Medulla oblongata (tissue), 1 donor: ENCODE results near the gene TRAPPC3.

Source experiments
- DNase-seq: peaks from one replicate; pipeline ENCODE4 v3.0.0-alpha.2; 2015; ENCODE audit errors: extremely low spot score

Gene TRAPPC3

DNA sequence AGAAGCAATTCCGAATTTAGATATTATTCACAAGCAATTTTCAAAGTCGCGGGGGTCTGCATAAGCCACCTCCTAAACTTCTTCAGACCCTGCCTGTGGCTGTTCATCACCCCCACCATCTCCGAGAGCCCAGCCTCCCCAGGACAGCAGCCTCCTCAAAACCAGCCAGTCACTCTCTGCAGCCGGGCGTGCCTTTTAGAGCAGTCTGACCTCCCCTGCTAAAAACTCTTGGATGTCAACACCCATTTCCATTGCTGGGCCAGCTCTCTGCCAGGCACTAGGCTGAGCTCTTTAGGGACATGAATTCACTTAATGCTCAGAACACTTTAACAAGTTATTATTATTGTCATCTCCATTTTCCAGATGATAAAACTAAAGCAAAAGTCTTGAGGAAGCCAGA, 48.9 kb downstream of the TRAPPC3 start:
- DNase-seq: no peak

DNA sequence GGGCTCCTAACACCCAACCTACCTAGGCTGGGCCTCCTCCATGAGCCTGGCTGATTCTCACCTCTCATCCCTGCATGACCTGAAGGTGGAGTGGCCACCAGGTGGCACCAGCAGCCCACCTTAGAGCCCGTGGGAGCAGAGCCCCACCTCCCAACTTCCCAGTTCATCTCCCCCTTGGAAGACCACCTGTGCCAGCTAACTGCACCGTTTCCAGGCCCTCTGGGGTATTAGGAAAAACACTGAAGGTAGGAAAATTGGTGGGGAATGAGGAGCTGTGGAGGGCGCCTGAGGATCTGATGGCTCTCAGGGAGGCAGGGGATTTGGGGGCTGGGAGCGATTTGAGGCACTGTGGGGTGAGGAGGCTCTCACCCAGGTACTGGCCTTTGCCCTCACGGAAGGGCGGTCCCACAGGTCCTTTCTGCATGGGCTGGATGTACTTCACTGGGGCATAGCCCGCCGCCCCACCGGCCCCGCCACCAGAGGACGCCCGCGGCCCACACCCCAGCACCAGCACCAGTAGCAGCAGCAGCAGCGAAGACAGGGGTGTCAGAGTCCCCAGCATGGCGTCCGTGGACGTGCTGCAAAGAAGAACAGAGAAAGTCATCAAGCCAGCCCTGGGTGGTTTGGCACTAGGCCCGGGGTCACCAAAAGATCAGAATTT, 49.5 kb downstream of the TRAPPC3 start:
- peak; percentile 78 for DNase-seq

DNA sequence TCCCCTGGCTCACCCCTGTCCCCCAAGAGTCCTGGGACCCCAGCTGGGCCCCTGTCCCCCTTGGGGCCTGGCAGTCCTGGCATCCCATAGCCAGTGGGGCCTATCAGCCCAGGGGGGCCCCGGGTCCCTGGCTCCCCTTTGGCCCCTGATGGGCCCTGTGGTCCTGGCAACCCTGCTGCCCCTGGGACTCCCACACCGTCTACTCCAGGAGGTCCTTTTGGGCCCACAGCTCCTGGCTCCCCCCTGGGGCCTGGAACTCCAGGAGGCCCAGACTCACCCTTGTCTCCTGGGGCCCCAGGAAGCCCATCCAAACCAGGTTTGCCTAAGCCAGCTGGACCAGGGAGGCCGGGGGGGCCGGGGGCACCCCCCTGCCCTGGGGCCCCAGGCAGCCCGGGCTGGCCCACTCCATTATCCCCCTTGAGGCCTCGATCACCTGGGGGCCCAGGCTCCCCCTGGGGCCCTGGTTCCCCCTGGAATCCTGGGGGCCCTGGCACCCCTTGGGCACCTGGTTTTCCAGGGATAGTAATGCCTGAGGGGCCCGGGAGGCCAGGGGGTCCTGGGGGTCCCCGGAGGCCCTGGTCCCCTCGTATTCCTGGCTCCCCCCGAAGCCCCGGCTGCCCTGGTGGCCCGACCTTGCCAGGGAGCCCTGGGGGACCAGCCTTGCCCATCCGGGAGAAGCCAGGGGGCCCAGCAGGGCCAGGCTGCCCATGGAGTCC, 50.5 kb downstream of the TRAPPC3 start:
- no peak for DNase-seq

DNA sequence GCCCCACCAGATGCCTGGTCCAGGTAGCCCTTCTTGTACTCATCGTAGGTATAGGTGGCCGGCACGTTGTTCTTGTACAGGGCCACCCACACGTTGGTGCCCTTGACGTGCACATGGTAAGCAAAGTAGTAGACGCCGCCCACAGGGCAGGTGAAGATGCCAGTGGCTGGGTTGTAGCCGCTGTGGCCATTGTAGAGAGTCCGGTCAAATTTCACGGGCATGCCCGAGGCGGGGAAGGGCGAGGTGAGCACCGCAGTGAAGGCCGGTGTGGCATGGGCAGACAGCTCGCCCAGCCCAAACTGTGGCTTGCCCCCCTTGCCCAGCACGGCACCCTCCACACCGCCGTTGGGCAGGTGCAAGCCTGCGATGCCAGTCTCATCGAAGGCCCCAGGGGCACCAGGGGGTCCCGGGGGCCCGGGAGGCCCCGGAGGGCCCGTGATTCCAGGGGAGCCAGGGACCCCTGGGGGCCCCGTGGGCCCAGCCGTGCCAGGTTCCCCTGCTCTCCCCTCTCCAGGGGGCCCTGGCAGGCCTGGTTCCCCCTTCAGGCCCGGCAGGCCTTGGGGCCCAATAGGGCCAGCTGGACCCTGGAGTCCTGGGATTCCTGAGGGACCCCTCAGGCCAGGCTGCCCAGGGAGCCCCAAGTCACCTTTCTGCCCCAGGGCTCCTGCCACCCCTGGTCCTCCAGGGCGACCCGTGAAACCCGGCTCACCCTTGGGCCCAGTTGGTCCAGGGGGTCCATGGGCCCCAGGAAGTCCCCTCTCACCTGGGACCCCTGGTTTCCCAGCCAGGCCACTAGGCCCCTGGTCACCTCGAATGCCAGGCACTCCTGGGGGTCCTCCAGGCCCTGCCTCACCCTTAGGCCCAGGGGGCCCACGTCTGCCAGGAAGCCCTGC, 51.3 kb downstream of the TRAPPC3 start:
- no peak for DNase-seq

DNA sequence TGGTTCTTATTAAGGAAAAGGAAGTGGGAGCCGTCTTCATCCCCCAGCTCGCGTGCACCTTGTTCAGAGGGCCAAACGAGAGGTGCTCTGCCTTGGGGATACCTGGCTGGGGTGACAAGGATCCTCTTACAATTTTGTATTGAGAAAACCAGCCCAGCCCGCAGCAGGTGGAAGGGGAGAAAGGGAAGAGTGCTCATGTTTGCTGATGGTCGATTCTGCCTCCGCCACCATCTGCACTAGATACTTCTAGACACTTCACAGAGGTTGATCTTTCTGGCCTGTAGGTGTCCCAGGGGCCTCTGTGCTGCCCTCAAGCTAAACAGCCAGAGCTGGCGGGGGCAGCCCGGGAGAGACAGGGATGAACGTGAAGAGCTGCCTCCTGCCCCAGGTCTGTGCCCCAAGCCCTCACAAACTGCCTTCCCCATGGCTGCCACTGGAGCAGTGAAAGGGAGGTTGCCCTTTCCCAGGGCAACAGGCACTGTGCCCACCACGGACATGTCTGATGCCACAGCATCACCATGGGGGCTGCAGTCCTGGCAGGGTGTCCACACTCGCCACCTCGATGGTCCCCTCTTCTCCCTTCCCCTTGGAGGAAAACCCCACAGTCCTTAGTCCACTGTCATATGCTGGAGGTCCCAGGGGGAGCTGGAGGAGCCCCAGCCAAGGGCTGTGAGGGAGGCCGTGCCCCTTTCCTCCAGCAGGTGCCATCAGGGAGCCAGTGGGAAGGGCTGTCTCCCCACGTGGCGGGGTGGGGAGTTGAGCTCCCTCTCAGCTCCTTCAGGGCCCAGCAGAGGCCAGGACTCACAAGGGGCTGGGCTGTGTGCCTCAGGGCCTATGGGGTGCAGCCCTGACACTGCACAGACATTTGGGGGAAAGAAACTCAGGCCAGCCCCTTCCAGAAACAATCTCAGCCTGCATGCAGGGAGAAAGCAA, 52.5 kb downstream of the TRAPPC3 start:
- no peak for DNase-seq

DNA sequence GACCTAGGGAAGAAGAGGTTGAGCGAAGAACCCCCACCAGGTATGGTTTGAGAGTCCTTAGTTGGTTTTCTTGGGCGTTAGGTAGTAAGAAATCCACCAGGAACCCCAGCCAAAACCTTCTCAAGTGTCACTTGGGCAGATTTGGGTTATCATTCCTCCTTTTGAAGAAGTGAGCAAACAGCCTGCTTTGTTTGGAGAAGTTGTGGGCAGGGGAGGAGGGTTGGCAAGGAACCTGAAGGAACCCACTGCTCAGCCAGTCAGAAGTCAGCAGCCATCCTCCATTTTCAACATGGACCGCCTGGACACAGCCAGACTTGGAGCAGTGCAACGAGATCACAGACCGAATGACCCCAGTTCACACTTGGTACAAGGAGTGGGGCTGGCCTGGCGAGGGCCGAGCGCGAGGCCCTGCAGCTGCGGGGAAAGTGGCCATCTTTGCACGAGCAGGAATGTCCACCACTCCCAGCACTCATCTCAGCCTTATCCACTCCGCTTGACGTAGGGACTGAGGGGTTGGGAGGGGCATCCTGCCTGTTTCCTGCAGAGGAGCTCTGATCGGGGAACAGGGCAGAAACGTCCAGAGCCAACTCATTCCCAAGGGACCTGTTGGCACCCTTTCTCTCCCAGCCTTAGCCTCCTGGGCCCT, 53.4 kb downstream of the TRAPPC3 start:
- DNase-seq: peak; percentile 64

DNA sequence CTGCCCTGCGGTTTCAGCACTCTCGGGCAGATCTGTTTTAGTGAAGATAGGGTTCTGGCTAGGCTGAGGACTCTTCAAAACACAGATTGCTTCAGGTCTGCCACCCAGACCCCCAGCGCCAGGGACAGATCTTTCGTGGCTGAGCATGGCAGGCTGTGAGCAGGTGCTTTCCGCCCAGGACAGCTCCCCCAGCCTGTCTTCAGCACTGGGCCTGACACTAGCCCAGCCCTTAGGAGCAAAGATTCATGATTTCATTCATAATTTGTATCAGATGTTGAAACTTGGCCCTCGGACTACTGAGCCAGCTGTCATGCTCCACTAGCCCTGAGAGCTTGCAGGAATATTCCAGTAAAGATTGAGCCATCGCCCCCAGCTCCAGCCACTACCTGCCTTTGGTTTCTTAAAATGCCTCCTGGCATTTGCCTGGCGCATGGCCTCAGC, 54.6 kb downstream of the TRAPPC3 start:
- DNase-seq: no peak

DNA sequence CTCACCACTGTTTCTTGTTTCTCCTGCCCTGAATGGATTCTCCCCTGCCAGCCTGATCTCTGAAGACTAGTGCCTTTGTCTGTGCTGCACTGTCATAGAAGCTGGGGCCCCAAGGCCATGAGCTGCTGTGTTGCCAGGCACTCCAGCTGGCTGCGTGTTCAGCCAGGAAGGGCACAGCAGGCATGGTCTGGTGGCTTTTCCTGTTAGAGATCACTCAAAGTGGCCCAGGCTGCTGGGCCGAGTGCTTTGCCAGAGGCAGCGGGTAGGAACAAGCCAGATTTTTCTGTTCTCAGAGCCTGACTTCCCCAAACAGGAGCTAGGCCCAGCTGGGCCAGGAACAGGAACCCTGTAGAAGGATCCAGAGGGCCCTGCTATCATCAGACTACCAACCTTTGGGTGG, 55.4 kb downstream of the TRAPPC3 start:
- peak; percentile 95 for DNase-seq

DNA sequence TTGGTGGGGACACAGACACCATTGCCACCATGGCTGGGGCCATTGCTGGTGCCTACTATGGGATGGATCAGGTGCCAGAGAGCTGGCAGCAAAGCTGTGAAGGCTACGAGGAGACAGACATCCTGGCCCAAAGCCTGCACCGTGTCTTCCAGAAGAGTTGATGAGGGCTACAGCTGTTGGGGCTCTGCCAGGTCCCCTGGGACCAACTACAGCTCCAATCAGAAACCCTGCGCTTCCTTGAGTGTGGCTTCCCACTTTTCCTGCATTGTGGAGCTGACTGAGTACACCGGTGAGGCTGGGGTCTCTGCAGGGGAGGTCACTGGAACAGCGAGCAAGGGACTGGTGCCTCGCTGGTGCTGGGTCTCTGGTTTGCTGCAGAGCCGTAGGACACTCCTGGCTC, 56.1 kb downstream of the TRAPPC3 start:
- DNase-seq: no peak

DNA sequence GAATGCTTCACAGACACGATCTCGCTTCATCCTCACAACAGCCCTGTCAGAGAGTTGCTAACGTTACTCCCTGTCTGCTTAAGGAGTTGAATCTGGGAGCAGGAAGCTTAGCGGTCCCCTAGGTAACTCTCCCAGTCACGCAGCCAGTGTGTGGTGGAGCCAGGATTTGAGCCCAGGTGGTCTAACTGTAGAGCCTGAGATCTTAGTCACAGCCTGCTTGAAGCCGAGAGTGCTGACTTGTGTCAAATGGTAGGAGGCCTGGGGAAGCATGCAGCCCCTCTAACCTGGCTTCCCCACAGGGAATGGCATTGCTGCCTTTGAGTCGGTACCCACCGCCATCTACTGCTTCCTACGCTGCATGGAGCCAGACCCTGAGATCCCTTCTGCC, 56.5 kb downstream of the TRAPPC3 start:
- no peak for DNase-seq

DNA sequence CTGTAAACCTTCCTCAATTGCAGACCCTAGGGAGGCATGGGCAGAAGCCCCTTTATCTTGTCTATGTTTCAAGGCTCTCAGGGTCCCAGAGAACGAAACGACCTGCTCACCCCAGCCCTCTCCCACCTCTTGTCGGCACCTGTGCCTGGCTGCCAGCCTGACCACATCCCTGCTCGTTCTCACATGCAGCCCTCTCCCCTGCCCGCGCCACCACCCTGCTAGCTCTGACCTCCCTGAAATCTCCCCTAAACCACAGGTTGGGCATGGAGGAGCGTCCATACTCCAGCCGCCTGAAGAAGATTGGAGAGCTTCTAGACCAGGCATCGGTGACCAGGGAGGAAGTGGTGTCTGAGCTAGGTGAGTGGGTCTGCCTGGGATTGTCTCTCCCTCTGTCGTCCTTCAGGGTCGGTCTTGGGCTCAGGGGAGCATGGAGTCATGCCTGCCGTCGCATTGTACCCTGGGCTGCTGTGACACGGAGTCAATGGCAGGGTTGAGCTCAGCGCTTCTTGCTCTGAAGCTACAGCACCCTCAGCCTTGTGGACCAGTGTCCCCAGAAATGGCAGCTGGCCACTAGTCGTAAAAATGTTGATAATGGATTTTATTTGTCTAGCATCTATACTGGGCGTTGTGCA, 57.0 kb downstream of the TRAPPC3 start:
- DNase-seq: no peak

DNA sequence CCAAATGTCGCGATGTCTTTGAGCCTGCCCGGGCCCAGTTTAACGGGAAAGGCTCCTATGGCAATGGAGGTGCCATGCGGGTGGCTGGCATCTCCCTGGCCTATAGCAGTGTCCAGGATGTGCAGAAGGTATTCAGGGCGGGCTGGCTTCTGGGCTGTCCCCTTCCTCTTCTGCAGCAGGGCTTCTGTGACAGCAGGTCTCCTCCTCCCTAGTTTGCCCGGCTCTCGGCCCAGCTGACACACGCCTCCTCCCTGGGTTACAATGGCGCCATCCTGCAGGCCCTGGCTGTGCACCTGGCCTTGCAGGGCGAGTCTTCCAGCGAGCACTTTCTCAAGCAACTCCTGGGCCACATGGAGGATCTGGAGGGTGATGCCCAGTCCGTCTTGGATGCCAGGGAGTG, 57.6 kb downstream of the TRAPPC3 start:
- no peak for DNase-seq

DNA sequence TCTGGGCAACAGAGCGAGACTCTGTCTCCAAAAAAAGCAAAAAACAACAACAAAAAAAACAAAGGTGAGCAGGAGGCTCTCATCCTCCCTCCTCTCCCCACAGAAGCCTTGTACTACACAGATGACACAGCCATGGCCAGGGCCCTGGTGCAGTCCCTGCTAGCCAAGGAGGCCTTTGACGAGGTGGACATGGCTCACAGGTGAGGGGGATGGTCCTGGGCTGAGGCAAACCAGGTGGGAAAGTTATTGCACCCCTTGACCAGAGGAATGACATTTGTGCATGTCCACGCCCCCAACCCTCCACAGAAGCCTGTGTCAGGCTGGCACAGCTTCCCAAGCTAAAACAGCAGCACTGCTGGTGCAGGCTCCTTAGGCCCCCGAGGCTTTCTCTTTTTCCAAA, 58.1 kb downstream of the TRAPPC3 start:
- no peak for DNase-seq

DNA sequence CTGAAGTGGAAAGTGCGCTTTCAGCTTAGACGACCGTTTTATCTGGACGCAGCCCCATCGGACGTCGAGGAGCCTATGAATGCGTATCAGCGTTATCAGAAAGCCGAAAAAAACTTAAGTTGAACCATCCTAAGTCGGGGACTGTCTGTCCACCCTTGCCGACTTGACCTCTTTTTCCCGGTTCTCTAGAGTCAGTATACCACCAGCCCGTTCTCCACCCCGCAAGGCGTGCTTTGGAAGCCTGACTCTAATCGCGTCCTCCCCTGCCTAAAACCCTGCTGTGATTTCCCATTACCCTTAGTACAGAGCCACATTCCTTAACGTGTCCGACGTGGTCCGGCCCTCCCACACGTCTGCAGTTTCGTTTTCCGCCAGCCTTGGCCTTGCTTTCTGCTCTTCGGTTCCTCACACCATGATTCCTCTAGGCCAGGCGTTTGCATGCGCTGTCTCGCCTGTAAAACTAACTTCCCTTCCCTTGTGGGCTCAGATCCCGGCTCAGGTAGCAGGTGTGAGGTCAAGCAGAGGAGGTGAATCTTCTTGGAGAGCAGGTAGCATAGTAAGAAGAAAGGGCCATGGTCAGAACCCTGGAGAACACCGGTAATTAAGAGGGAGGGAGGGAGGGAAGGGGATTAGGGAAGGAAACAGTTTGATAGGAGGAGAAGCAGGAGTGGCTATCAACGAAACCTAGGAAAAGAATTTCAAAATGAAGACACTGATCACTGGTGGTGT, 59.7 kb downstream of the TRAPPC3 start:
- no peak for DNase-seq

DNA sequence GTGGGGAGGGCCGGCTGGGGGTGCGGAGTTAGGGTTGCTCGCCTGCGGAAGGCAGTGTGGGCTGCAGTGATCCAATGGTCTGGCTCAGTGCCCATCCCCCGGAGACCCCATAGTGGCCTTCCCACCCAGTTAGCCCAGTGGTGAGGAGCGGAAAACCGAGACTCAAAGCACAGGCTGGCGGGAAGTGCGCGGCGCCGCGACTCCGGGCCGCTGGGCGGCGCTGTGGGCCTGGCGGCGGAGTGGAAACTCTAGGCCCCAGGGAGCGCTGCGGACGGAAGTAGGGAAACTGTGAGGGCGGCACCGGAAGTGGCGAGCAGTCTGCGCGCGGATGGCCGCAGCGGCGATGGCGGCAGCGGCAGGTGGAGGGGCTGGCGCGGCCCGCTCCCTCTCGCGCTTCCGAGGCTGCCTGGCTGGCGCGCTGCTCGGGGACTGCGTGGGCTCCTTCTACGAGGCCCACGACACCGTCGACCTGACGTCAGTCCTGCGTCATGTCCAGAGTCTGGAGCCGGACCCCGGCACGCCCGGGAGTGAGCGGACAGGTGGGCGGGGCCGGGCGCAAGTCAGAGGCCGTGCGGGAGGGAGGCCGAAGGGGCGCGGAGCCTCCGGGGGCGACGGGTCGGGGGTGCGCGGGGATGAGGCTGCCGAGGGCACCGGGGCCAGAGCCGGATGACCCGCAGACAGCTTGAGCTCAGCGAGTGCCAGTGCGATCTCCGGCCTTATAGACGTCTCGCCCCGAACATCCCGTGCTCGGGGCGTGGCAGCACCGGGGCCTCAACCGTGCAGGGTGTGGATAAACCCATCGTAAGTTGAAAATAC, 60.5 kb downstream of the TRAPPC3 start, which contains the start of gene ADPRS:
Gene ADPRS (plus strand): TSS at position 316 of the 816 bp plus-strand sequence. CDS start 13 bp downstream, at position 329.
- DNase-seq: peak; percentile 89

DNA sequence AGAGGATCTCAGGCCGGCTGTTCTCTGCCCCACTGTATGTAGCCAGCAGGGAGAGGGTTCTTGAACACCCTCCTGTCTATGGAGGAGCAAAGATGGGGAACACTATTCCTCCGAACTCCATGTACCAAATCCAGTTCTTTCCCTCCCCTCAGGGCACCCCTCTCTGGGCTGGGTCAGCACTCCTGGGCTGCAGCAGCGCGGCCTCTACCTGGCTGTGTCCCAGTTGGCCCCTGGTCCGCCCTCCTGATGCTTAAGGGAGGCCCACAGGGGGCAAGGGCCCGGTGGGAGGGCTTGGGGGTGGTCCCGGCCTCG, 61.1 kb downstream of the TRAPPC3 start:
- no peak for DNase-seq

DNA sequence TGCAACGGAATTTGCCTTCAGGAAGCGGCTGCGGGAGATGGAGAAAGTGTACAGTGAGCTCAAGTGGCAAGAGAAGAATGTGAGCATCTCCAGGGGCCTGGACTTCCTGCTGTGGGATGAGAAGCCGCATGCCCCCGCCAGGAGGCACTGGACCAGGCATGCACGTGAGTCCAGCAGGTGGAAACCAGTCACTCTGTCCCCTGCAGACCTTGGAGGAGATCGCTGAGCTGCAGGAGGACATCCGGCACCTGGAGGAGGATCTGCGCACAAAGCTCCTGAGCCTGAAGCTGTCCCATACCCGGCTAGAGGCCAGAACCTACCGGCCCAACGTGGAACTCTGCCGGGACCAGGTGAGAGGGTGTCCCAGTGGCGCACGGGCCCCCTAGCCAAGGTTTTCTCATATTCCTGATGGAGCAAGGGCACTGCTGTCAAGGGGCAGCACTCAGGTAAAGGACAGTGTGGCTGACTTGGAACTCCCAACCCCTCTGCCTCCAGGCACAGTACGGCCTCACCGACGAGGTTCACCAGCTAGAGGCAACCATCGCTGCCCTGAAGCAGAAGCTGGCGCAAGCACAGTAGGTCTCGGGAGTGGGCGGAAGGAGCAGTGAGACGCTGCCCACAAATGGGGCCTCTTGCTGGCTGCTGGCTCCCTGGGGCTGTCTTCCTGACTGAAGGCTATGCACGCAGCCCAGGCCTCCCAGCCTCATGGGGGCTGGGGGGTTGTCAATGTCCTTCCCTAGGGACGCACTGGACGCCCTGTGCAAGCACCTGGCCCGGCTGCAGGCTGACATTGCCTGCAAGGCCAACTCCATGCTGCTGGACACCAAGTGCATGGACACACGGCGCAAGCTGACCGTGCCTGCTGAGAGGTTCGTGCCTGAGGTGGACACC, 61.8 kb downstream of the TRAPPC3 start:
- no peak for DNase-seq
